Bronchial epithelial cell (primary cell): ENCODE results near the gene HPS3. TPM values are rescaled to one million over a fixed set of nuclear protein-coding genes. Genes with fewer than 3 reads are reported as not detected.

Experiments
- DNase-seq: peaks from one replicate; pipeline ENCODE4 v3.0.0-alpha.2; 2010; ENCODE audit warnings: low read depth
- FAIRE-seq: peaks from 2 replicates; lab custom pipeline; 2011; peaks lifted over from hg19 to GRCh38; lab: Jason Lieb, UNC
- H3K27me3 ChIP-seq: 2 replicates; pipeline ENCODE4 v1.5.1; 2011; ENCODE audit warnings: low read length; ENCODE audit not compliant: control insufficient read depth, insufficient read depth
- H3K36me3 ChIP-seq: 2 replicates; pipeline ENCODE4 v1.5.1; 2011; ENCODE audit warnings: low read length; ENCODE audit not compliant: control insufficient read depth, insufficient read depth
- H3K4me3 ChIP-seq: 2 replicates; pipeline ENCODE4 v1.5.1; 2011; ENCODE audit warnings: mild to moderate bottlenecking, low read depth, low read length, control low read depth
- total RNA-seq: library from RNA; depleted of rRNA; stranded (reverse); fragments of >200 nt; gene quantifications from 2 replicates; pipeline ENCODE4 v1.2.1, GENCODE V29; 2014
- TF ChIP-seq, protein P1 (sequence below): IDR thresholded peaks from 2 replicates; pipeline ENCODE4 v1.5.1; 2011; ENCODE audit warnings: mild to moderate bottlenecking, moderate library complexity, low read length, control low read depth, inconsistent platforms; ENCODE audit not compliant: insufficient read depth, severe bottlenecking

Gene HPS3
- total RNA-seq = 7.8 and 8.2 TPM in 2 replicates

DNA sequence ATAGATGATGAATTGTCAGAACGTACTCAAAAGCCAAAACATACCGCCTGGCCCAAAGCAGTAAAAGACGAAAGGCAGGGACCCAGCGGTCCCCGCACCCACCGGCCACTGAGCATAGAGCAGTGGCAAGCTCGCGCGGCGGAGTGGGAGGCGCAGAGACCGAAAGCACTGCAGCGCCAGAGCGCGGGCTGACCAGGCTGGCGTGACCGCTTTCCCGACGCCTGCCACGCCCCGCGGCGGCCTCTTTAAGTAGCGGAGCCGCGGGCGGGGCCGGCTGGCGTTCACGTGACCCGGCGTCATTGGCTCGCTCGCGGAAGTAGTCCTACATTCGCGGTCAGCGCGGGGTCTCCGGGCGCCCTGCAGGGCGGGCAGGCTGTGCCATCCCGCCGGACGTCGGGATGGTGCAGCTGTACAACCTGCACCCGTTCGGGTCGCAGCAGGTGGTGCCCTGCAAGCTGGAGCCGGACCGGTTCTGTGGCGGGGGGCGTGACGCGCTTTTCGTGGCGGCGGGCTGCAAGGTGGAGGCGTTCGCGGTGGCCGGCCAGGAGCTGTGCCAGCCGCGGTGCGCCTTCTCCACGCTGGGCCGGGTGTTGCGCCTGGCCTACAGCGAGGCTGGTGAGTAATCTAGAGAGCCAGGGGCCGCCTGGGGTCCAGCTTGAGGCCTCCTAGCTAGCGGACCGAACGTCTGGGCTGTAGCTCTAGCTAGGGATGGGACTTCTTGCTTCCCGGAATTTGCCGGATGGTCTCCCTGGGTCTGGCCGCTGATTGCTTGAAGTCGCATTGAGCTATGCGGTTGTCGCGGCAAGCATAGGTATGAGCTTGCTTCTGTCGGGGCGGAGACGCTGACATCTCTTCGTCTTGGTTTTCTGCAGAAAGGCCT is at the start of gene HPS3:
Gene HPS3 (plus strand): TSS at position 313 of the 880 bp plus-strand sequence. CDS start 86 bp downstream, at position 399.
- H3K4me3 ChIP-seq = peak within 1 kb of the TSS; percentile 85
- FAIRE-seq = no peak

GRCh38 chr3:149080011-149080698 is 49.3 kb upstream of the HPS3 start:
- Histone ChIP-seq H3K36me3 (no peaks in the 10 kb centered on the region), H3K27me3 (no peaks in the 10 kb centered on the region), H3K4me3 (no peak overlapping the region)
- TF ChIP-seq, protein P1, sequence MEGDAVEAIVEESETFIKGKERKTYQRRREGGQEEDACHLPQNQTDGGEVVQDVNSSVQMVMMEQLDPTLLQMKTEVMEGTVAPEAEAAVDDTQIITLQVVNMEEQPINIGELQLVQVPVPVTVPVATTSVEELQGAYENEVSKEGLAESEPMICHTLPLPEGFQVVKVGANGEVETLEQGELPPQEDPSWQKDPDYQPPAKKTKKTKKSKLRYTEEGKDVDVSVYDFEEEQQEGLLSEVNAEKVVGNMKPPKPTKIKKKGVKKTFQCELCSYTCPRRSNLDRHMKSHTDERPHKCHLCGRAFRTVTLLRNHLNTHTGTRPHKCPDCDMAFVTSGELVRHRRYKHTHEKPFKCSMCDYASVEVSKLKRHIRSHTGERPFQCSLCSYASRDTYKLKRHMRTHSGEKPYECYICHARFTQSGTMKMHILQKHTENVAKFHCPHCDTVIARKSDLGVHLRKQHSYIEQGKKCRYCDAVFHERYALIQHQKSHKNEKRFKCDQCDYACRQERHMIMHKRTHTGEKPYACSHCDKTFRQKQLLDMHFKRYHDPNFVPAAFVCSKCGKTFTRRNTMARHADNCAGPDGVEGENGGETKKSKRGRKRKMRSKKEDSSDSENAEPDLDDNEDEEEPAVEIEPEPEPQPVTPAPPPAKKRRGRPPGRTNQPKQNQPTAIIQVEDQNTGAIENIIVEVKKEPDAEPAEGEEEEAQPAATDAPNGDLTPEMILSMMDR = no peak
- DNase-seq (no peak), FAIRE-seq (no peak)

More for the DNA sequence above, at the start of gene HPS3:
- H3K27me3 ChIP-seq = no peaks in the 10 kb centered on the region
- H3K36me3 ChIP-seq = no peaks in the 10 kb centered on the region
- TF ChIP-seq, protein P1 = peak; percentile 11
- DNase-seq = peak; percentile 70

DNA sequence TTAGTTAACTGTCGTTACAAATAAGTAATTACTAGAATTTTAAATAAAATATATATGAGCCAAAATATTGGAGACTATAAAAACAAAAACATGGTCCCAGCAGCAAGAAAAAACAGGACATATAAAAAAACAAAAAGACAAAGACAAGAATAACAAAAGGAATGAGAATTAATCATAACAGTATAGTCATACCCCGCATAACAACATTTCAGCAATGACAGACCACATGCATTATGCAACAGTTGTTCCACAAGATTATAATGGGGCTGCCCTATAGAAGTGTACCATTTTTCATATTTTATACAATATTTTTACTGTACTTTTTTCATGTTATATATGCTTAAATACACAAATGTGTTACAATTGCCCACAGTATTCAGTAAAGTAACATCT is 48.7 kb upstream of the HPS3 start:
- FAIRE-seq (no peak), DNase-seq (peak; percentile 85)
- H3K27me3 ChIP-seq = no peaks in the 10 kb centered on the region
- H3K4me3 ChIP-seq = no peak overlapping the region
- no peaks in the 10 kb centered on the region for H3K36me3 ChIP-seq
- TF ChIP-seq, protein P1 = no peak

GRCh38 chr3:149081772-149082171 is 47.7 kb upstream of the HPS3 start:
- DNase-seq (no peak), FAIRE-seq (no peak)
- TF ChIP-seq, protein P1 = no peak
- no peak overlapping the region for H3K4me3 ChIP-seq
- no peaks in the 10 kb centered on the region for H3K27me3 ChIP-seq
- H3K36me3 ChIP-seq = no peaks in the 10 kb centered on the region

DNA sequence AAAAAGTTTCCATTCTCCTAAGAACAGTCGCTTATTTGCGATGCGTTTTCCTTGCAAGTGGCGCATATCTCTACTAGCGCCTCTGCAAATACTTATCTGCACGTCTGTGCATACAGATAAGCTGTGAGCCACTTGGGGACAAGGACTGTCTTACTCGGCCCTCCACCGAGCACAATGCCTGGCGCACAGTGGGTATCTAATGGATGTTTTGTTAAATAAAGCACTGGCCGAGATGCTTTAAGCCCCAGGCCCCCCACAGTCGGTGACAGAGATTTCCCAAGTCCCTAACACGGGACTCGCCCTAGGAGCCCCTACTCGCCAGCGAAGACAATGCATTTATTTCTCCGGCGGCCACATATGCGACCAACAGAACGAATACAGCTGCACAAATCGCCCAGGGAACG is 43.6 kb upstream of the HPS3 start:
- no peak for FAIRE-seq
- Histone ChIP-seq H3K36me3 (no peaks in the 10 kb centered on the region), H3K4me3 (peak overlapping the region; percentile 67), H3K27me3 (no peaks in the 10 kb centered on the region)
- peak; percentile 29 for DNase-seq
- TF ChIP-seq, protein P1 = no peak
